OCI-LY3 (cell line): ENCODE results near the gene RASL10A.
A peak's percentile ranks its signal among the peaks of the same experiment; 100 is the strongest.

ENCODE experiments used
- H2AFZ ChIP-seq: fragments of 200-600, 300-600 bp; shearing (Covaris generic); 2 replicates; pipeline ENCODE4 v1.6.0; 2014; ENCODE audit warnings: antibody characterized with exemption, low read depth, low read length
- H3K27ac ChIP-seq: fragments of 200-600, 300-600 bp; sonication (generic); 2 replicates; pipeline ENCODE4 v1.5.1; 2014; ENCODE audit warnings: mild to moderate bottlenecking, low read length, moderate library complexity, mixed read lengths
- H3K27me3 ChIP-seq: fragments of 200-600, 300-600 bp; sonication (generic); 2 replicates; pipeline ENCODE4 v1.6.1; 2014; ENCODE audit warnings: low read depth, low read length, mixed read lengths
- H3K36me3 ChIP-seq: fragments of 200-600, 300-600 bp; sonication (generic); replicated peaks from 2 replicates; pipeline ENCODE3; 2014; ENCODE audit warnings: low read depth, low read length, mixed read lengths
- H3K4me1 ChIP-seq: fragments of 300-600, 200-600 bp; sonication (generic); 2 replicates; pipeline ENCODE4 v1.6.1; 2014; ENCODE audit warnings: low read length, mixed read lengths
- H3K4me2 ChIP-seq: fragments of 200-600, 300-600 bp; sonication (generic); 2 replicates; pipeline ENCODE4 v1.6.1; 2014; ENCODE audit warnings: low read length, mixed read lengths
- H3K4me3 ChIP-seq: fragments of 300-600, 200-600 bp; sonication (generic); 2 replicates; pipeline ENCODE4 v1.5.1; 2014; ENCODE audit warnings: antibody characterized with exemption, mild to moderate bottlenecking, low read length, moderate library complexity
- H3K79me2 ChIP-seq: fragments of 300-600, 200-600 bp; shearing (Covaris generic); 2 replicates; pipeline ENCODE4 v1.6.1; 2014; ENCODE audit warnings: mild to moderate bottlenecking, low read length, mixed read lengths
- H3K9ac ChIP-seq: fragments of 300-600, 200-600 bp; shearing (Covaris generic); 2 replicates; pipeline ENCODE4 v1.6.0; 2014; ENCODE audit warnings: mild to moderate bottlenecking, low read length, moderate library complexity
- H3K9me3 ChIP-seq: fragments of 200-600, 300-600 bp; shearing (Covaris generic); 2 replicates; pipeline ENCODE4 v1.6.1; 2014; ENCODE audit warnings: low read length, mixed read lengths; ENCODE audit not compliant: insufficient read depth
- H4K20me1 ChIP-seq: fragments of 200-600, 300-600 bp; sonication (generic); 2 replicates; pipeline ENCODE4 v1.6.1; 2016; ENCODE audit warnings: low read length, mixed read lengths; ENCODE audit not compliant: insufficient read depth
- CTCF ChIP-seq: fragments of 200-600, 300-600 bp; sonication (generic); IDR thresholded peaks from 2 replicates; pipeline ENCODE4 v1.5.1; 2014; ENCODE audit warnings: antibody characterized with exemption, low read length, low read depth
- EZH2phosphoT487 ChIP-seq: fragments of 200-600 bp; shearing (Covaris generic); IDR thresholded peaks from 2 replicates; pipeline ENCODE4 v1.6.1; 2018; ENCODE audit warnings: antibody characterized with exemption, mixed run types, low read depth

RASL10A gene

GRCh38 chr22:29313576-29314466 lies 1.7 kb downstream of the RASL10A start:
- no peak overlapping the region for H3K4me3 ChIP-seq

GRCh38 chr22:29313126-29313575 lies 2.3 kb downstream of the RASL10A start:
- Histone ChIP-seq H2AFZ (no peak overlapping the region), H3K9me3 (no peaks in the 10 kb centered on the region), H3K27me3 (no peaks in the 10 kb centered on the region), H3K4me3 (no peak overlapping the region), H3K27ac (no peak overlapping the region), H3K9ac (no peak overlapping the region), H4K20me1 (no peaks in the 10 kb centered on the region), H3K79me2 (no peaks in the 10 kb centered on the region), H3K36me3 (no peaks in the 10 kb centered on the region), H3K4me1 (no peaks in the 10 kb centered on the region), H3K4me2 (no peak overlapping the region)
- peak; percentile 35 for TF ChIP-seq CTCF
- TF ChIP-seq EZH2phosphoT487, result no peak

More at GRCh38 chr22:29313576-29314466, 1.7 kb downstream of the RASL10A start:
- H3K9ac ChIP-seq, result no peak overlapping the region
- no peaks in the 10 kb centered on the region for H3K9me3 ChIP-seq
- no peak overlapping the region for H2AFZ ChIP-seq
- TF ChIP-seq EZH2phosphoT487, result no peak
- no peak for TF ChIP-seq CTCF
- no peaks in the 10 kb centered on the region for H3K27me3 ChIP-seq
- no peak overlapping the region for H3K4me2 ChIP-seq
- no peaks in the 10 kb centered on the region for H3K4me1 ChIP-seq
- H3K36me3 ChIP-seq, result no peaks in the 10 kb centered on the region
- no peaks in the 10 kb centered on the region for H4K20me1 ChIP-seq
- H3K27ac ChIP-seq, result no peak overlapping the region
- no peaks in the 10 kb centered on the region for H3K79me2 ChIP-seq

- Histone ChIP-seq H3K4me2 (no peak overlapping the region), H3K36me3 (no peaks in the 10 kb centered on the region), H3K4me3 (no peak overlapping the region), H3K9me3 (no peaks in the 10 kb centered on the region), H3K79me2 (no peaks in the 10 kb centered on the region), H2AFZ (no peak overlapping the region), H3K27ac (no peak overlapping the region), H3K9ac (no peak overlapping the region), H4K20me1 (no peaks in the 10 kb centered on the region), H3K4me1 (no peaks in the 10 kb centered on the region), H3K27me3 (no peaks in the 10 kb centered on the region)
- TF ChIP-seq CTCF (no peak), EZH2phosphoT487 (no peak)
Observed at GRCh38 chr22:29312218-29313125, 3.0 kb downstream of the RASL10A start.
